Neural crest cell (in vitro differentiated cells): ENCODE measurements around the gene POLR2C. TPM values are rescaled to one million over a fixed set of nuclear protein-coding genes. Genes with fewer than 3 reads are reported as not detected.

Source experiments
- DNase-seq: peaks from one replicate; pipeline ENCODE4 v3.0.0; 2021; ENCODE audit warnings: low read depth, mixed read lengths, low spot score
- H3K27ac Mint-ChIP-seq: one replicate; pipeline ENCODE4 v1.8.0; 2021; ENCODE audit warnings: mild to moderate bottlenecking, mixed read lengths; ENCODE audit not compliant: unreplicated experiment
- H3K27me3 Mint-ChIP-seq: 2 replicates; pipeline ENCODE4 v1.8.0; 2021; ENCODE audit warnings: low read depth, mild to moderate bottlenecking, mixed read lengths
- H3K36me3 Mint-ChIP-seq: 2 replicates; pipeline ENCODE4 v1.8.0; 2021; ENCODE audit warnings: low read depth, mild to moderate bottlenecking, mixed read lengths
- H3K4me1 Mint-ChIP-seq: 2 replicates; pipeline ENCODE4 v1.8.0; 2021; ENCODE audit warnings: mixed read lengths
- H3K4me3 Mint-ChIP-seq: one replicate; pipeline ENCODE4 v1.8.0; 2021; ENCODE audit warnings: mild to moderate bottlenecking, mixed read lengths
- H3K9me3 Mint-ChIP-seq: 2 replicates; pipeline ENCODE4 v1.8.0; 2021; ENCODE audit warnings: mixed read lengths
- total RNA-seq: library from RNA; stranded (reverse); gene quantifications from 2 replicates; pipeline ENCODE4 v1.2.1, GENCODE V29; 2021
- TF ChIP-seq, protein P1 (sequence below): fragments of 200-600 bp; sonication (generic); conservative IDR thresholded peaks from 2 replicates; pipeline ENCODE4 v1.5.0; 2021; ENCODE audit warnings: antibody characterized with exemption, mild to moderate bottlenecking

The POLR2C gene
- total RNA-seq, 1 donor from 2014 or later, result 74.0 TPM

DNA sequence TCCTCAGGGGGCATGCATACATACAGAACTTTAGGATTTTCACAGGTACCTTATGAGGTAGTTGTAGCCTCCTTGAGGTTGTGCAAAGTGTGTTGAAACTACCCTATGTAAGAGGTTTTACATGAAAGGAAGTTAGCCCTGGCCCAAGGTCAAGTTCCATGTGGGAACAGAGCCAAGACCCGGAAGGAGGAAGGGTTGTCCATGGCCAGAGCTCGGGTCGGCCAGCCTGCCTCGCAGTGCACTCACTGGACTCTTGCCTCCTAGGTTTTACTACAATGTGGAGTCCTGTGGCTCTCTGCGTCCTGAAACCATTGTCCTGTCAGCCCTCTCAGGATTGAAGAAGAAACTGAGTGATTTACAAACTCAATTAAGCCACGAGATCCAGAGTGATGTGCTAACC lies 8.2 kb downstream of the POLR2C start:
- no peak for DNase-seq
- peaks cover 6% of the 10 kb centered on the region for H3K36me3 Mint-ChIP-seq
- no peaks in the 10 kb centered on the region for H3K27me3 Mint-ChIP-seq
- TF ChIP-seq, protein P1, sequence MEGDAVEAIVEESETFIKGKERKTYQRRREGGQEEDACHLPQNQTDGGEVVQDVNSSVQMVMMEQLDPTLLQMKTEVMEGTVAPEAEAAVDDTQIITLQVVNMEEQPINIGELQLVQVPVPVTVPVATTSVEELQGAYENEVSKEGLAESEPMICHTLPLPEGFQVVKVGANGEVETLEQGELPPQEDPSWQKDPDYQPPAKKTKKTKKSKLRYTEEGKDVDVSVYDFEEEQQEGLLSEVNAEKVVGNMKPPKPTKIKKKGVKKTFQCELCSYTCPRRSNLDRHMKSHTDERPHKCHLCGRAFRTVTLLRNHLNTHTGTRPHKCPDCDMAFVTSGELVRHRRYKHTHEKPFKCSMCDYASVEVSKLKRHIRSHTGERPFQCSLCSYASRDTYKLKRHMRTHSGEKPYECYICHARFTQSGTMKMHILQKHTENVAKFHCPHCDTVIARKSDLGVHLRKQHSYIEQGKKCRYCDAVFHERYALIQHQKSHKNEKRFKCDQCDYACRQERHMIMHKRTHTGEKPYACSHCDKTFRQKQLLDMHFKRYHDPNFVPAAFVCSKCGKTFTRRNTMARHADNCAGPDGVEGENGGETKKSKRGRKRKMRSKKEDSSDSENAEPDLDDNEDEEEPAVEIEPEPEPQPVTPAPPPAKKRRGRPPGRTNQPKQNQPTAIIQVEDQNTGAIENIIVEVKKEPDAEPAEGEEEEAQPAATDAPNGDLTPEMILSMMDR, result no peak
- H3K4me3 Mint-ChIP-seq, result no peak overlapping the region
- no peaks in the 10 kb centered on the region for H3K9me3 Mint-ChIP-seq
- no peaks in the 10 kb centered on the region for H3K4me1 Mint-ChIP-seq
- H3K27ac Mint-ChIP-seq, result no peak overlapping the region

DNA sequence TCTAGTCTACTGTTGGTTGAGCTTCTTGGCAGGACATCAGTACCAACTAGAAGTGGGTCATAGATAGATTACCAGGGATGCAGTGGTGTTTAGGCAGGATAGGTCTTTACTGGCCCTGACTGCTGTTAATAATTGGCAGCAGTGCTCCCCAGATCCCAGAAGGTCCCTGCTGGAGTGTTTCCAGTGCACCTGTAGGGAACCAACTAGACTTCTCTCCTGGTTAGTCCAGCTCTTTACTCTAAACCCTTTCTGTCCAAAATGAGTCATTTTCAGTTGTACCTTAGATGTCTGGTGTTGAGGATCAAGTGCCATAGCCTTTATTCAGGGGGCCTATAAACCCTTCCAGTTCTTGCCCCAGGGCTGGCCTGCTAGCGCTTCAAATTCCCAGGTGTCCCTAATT lies 8.7 kb downstream of the POLR2C start:
- no peaks in the 10 kb centered on the region for H3K27me3 Mint-ChIP-seq
- TF ChIP-seq, protein P1, result no peak
- no peaks in the 10 kb centered on the region for H3K9me3 Mint-ChIP-seq
- H3K4me1 Mint-ChIP-seq, result peaks cover 3% of the 10 kb centered on the region
- H3K4me3 Mint-ChIP-seq, result no peak overlapping the region
- DNase-seq, result no peak
- H3K36me3 Mint-ChIP-seq, result peaks cover 2% of the 10 kb centered on the region
- H3K27ac Mint-ChIP-seq, result no peak overlapping the region

DNA sequence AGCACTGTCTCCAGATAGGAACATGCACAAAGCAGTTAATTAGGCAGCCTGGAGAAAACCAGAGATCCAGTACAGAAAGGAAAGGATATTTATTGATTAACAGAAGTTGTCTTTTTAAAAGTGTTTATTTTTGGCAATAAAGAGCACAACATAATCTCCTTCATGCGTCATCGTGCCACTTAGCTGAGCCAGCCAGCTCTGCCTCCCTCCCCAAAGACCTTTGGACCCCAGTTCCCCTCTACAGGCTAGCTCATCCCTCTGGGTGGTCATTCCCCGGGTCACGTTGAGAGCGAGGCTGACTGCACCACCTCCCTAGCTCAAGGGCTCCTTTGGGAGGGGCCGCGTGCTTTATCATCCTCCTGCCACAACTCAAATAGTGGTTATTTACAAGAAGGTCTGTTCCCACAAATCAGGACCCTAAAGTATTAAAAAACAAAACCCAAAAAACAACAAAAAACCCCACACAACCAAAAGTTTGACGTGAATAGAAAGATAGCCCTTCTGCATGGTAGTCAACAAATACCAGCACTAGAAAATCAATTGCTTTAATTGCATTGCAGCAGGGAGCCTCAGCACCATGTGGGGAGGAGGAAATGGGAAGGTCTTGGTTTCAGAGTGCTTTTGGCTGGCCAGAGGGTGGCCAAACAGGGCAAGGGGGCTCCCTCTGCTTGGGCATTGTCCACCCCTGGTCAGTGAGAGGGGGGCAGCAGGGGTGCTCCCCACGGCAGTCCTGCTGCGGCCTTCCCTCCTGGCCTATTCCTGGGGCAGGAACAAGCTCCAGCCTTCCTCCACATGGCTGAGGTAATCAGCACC lies 9.6 kb downstream of the POLR2C start:
- Mint-ChIP-seq H3K27me3 (no peaks in the 10 kb centered on the region), H3K27ac (no peak overlapping the region), H3K36me3 (peaks cover 2% of the 10 kb centered on the region), H3K4me1 (peaks cover 8% of the 10 kb centered on the region), H3K9me3 (no peaks in the 10 kb centered on the region), H3K4me3 (no peak overlapping the region)
- no peak for DNase-seq
- TF ChIP-seq, protein P1, result no peak

GRCh38 chr16:57472665-57473060 lies 10.2 kb downstream of the POLR2C start:
- Mint-ChIP-seq H3K27ac (no peak overlapping the region), H3K27me3 (no peaks in the 10 kb centered on the region), H3K4me3 (no peak overlapping the region), H3K36me3 (peaks cover 2% of the 10 kb centered on the region), H3K9me3 (no peaks in the 10 kb centered on the region), H3K4me1 (peaks cover 13% of the 10 kb centered on the region)
- DNase-seq, result no peak
- TF ChIP-seq, protein P1, result no peak

DNA sequence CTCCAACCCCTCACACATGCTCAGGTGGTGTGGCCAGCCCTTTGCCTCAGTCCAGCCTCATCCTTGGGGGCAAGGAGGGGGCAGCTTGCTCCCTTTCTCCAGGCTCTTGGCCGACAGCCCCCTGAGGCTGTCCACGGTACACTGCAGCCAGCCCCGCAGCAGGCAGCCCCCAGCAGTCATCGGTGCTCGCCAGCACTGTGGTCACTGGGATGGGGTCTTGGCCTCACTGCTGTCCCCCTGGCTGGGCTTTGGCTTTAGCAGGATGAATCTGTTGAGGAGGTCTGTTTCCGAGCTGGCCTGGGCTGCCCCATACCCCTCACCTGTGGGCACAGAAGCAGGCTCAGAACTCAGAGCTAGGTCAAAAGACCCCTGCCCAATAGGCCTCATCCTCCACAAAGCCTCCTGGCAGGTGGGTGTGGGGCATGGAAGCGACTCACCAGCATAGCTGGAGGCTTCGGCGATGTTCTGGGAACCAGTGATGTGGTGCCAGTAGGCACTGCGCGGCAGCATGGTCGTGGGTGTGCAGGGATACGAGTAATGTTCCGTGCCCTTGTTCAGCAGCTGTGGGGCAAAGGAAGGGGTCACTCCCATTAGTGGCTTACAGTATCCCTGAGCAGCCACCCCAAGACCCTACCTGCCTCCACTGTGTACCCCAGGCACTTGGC lies 10.8 kb downstream of the POLR2C start:
- Mint-ChIP-seq H3K27ac (no peak overlapping the region), H3K4me1 (peaks cover 13% of the 10 kb centered on the region), H3K4me3 (no peak overlapping the region), H3K36me3 (peaks cover under 1% of the 10 kb centered on the region), H3K27me3 (no peaks in the 10 kb centered on the region), H3K9me3 (no peaks in the 10 kb centered on the region)
- TF ChIP-seq, protein P1, result no peak
- DNase-seq, result no peak
